HG02938 (cell line): ENCODE data around the gene KMT5B.

Experiments used
- ATAC-seq: cut with Tn5 transposase; IDR thresholded peaks from one replicate; pipeline ENCODE4 v1.9.1; 2021; ENCODE audit warnings: mild to moderate bottlenecking, moderate library complexity; ENCODE audit not compliant: unreplicated experiment

KMT5B gene

GRCh38 chr11:68121067-68121899 lies 91.8 kb downstream of the KMT5B start, which contains the start of gene CHKA:
Gene CHKA (minus strand): TSS chr11:68121388. CDS start chr11:68121177, 211 bp downstream.
- ATAC-seq: peak; percentile 58

- ATAC-seq: peak; percentile 17
Observed at GRCh38 chr11:68120273-68121066, 92.6 kb downstream of the KMT5B start.

GRCh38 chr11:68118706-68119448 lies 94.2 kb downstream of the KMT5B start:
- ATAC-seq: no peak

- no peak for ATAC-seq
Observed at GRCh38 chr11:68117853-68118470, 95.1 kb downstream of the KMT5B start.

- no peak for ATAC-seq
Observed at GRCh38 chr11:68116974-68117373, 96.1 kb downstream of the KMT5B start.

GRCh38 chr11:68116126-68116525 lies 97.0 kb downstream of the KMT5B start:
- ATAC-seq: no peak

- ATAC-seq: no peak
Observed at GRCh38 chr11:68115285-68115684, 97.8 kb downstream of the KMT5B start.

- ATAC-seq: no peak
Observed at GRCh38 chr11:68113986-68114385, 99.1 kb downstream of the KMT5B start.

GRCh38 chr11:68107689-68108088 lies 105.4 kb downstream of the KMT5B start:
- ATAC-seq: no peak

- ATAC-seq: no peak
Observed at GRCh38 chr11:68106165-68106940, 106.7 kb downstream of the KMT5B start.
